ENCODE data around the gene ROBO3. TPM values are rescaled to one million over a fixed set of nuclear protein-coding genes. Genes with fewer than 3 reads are reported as not detected.

Gene ROBO3
- total RNA-seq, 4 donors from 2014 or later: 5.0 to 10.8 (median 8.5) TPM

GRCh38 chr11:124869331-124869730 is 4.1 kb downstream of the ROBO3 start:
- H3K4me1 ChIP-seq: peaks cover 39 to 51% (median 45%) of the 10 kb centered on the region in 4 donors
- no peaks in the 10 kb centered on the region for H3K36me3 ChIP-seq
- no peak overlapping the region for H3K27ac ChIP-seq (replicated peaks in 1 of 4)
- H3K9me3 ChIP-seq: no peaks in the 10 kb centered on the region
- WGBS: 6% methylated on average over 16 of the region's 16 CpGs
- no peak for DNase-seq (ENCODE audit: extremely low spot score)
- H3K4me3 ChIP-seq: no peak overlapping the region
- intact Hi-C loops (cut with DNase I): no loop called here
- H3K27me3 ChIP-seq: peaks cover 4 to 95% (median 60%) of the 10 kb centered on the region in 4 donors
- TF ChIP-seq CTCF (IDR thresholded peaks at IDR 0.05): no peak
- TF ChIP-seq POLR2AphosphoS5 (IDR thresholded peaks at IDR 0.05): no peak
- no peak for TF ChIP-seq EP300 (IDR thresholded peaks at IDR 0.05)
- TF ChIP-seq POLR2A (IDR thresholded peaks at IDR 0.05; ENCODE audit: low read depth): no peak

DNA sequence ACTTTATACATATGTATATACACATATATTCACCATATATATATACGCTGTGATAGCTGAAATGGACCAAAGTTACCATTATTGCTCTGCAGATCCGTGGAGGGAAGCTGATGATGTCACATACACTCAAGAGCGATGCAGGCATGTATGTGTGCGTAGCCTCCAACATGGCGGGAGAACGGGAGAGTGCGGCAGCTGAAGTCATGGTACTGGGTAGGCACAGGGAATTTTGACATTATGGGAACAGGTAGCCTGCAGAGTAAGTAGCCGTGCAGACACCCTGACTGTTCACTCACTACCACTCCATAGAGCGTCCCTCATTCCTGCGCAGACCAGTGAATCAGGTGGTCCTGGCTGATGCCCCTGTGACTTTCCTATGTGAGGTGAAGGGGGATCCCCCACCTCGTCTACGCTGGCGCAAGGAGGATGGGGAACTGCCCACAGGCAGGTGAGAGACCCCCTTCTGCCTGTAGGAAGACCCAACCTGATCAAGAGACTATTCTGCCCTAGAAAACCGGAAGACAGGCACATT is 4.7 kb downstream of the ROBO3 start:
- Histone ChIP-seq H3K27ac (replicated peaks in 1 of 4) (no peak overlapping the region), H3K4me1 (peaks cover 36 to 45% (median 41%) of the 10 kb centered on the region in 4 donors), H3K4me3 (no peak overlapping the region), H3K27me3 (peaks cover 0 to 95% (median 55%) of the 10 kb centered on the region in 4 donors), H3K9me3 (no peaks in the 10 kb centered on the region), H3K36me3 (no peaks in the 10 kb centered on the region)
- no peak for DNase-seq (ENCODE audit: extremely low spot score)
- intact Hi-C loops (cut with DNase I): no loop called here
- WGBS: 72% methylated on average over 14 of the region's 14 CpGs
- TF ChIP-seq POLR2AphosphoS5 (IDR thresholded peaks at IDR 0.05) (no peak), EP300 (IDR thresholded peaks at IDR 0.05) (no peak), POLR2A (IDR thresholded peaks at IDR 0.05; ENCODE audit: low read depth) (no peak), CTCF (IDR thresholded peaks at IDR 0.05) (no peak)

DNA sequence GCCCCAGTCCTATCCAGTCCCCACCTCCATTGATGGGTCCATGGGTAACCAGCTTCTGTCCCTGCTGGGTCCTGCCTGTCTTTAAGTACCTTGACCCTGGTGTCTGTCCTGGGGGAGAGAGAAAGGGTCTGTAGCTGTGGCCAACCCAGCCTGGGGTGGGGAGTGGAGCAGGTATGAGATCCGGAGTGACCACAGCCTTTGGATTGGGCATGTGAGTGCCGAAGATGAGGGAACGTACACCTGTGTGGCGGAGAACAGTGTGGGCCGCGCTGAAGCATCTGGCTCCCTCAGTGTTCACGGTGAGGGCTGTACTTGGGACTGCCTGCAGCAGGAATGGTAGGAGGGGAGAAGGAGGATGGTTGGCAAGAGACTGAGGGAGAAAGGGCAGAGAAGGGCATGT is 5.2 kb downstream of the ROBO3 start:
- H3K4me3 ChIP-seq: no peak overlapping the region
- DNase-seq (ENCODE audit: extremely low spot score): no peak
- no peaks in the 10 kb centered on the region for H3K36me3 ChIP-seq
- intact Hi-C loops (cut with DNase I): no loop called here
- H3K27ac ChIP-seq (replicated peaks in 1 of 4): no peak overlapping the region
- no peaks in the 10 kb centered on the region for H3K9me3 ChIP-seq
- no peak for TF ChIP-seq EP300 (IDR thresholded peaks at IDR 0.05)
- no peak for TF ChIP-seq POLR2AphosphoS5 (IDR thresholded peaks at IDR 0.05)
- TF ChIP-seq POLR2A (IDR thresholded peaks at IDR 0.05; ENCODE audit: low read depth): no peak
- no peak for TF ChIP-seq CTCF (IDR thresholded peaks at IDR 0.05)
- peaks cover 0 to 92% (median 50%) of the 10 kb centered on the region in 4 donors for H3K27me3 ChIP-seq
- 45% methylated on average over 7 of the region's 7 CpGs for WGBS
- H3K4me1 ChIP-seq: peaks cover 32 to 42% (median 36%) of the 10 kb centered on the region in 4 donors

DNA sequence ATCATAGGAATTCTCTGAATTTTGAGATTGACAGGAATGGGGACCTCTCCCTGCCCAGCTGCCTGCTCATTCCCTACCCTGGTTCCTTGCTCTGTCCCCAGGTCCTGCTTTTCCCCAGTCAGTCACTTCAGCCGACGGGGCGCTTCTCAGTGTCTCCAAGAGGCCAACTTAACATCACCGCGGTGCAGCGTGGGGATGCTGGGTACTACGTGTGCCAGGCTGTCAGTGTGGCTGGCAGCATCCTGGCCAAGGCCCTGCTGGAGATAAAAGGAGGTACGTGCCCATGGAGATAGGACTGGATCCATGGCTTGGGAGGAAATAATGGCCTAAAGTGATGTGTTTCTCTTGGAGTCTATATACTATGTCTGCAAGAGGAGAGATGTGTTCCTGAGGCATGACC is 7.0 kb downstream of the ROBO3 start:
- DNase-seq (ENCODE audit: extremely low spot score): no peak
- intact Hi-C loops (cut with DNase I): no loop called here
- Histone ChIP-seq H3K4me3 (no peak overlapping the region), H3K27me3 (peaks cover 0 to 74% (median 31%) of the 10 kb centered on the region in 4 donors), H3K4me1 (peaks cover 23 to 40% (median 33%) of the 10 kb centered on the region in 4 donors), H3K9me3 (no peaks in the 10 kb centered on the region), H3K27ac (replicated peaks in 1 of 4) (no peak overlapping the region), H3K36me3 (no peaks in the 10 kb centered on the region)
- whole genome bisulfite sequencing: 57% methylated on average over 8 of the region's 8 CpGs
- TF ChIP-seq POLR2AphosphoS5 (IDR thresholded peaks at IDR 0.05) (no peak), POLR2A (IDR thresholded peaks at IDR 0.05; ENCODE audit: low read depth) (no peak), EP300 (IDR thresholded peaks at IDR 0.05) (no peak), CTCF (IDR thresholded peaks at IDR 0.05) (no peak)

DNA sequence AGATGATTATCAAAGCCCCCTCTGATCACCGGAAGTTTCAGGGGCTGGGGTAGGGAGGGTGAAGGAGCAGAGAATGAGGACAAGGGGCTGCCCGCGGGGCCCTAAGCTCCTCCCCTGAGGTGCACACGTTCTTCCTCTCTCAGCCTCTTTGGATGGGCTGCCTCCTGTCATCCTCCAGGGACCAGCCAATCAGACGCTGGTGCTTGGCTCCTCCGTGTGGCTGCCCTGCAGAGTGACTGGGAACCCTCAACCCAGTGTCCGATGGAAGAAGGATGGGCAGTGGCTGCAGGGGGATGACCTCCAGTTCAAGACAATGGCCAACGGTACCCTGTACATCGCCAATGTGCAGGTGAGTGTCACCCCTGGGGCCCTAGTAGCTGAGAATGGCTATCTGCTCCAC is 7.5 kb downstream of the ROBO3 start:
- H3K36me3 ChIP-seq: no peaks in the 10 kb centered on the region
- peaks cover 0 to 69% (median 27%) of the 10 kb centered on the region in 4 donors for H3K27me3 ChIP-seq
- peaks cover 23 to 40% (median 33%) of the 10 kb centered on the region in 4 donors for H3K4me1 ChIP-seq
- intact Hi-C loops (cut with DNase I): no loop called here
- no peak overlapping the region for H3K27ac ChIP-seq (replicated peaks in 1 of 4)
- WGBS: 0% methylated on average over 3 of the region's 9 CpGs
- H3K9me3 ChIP-seq: no peaks in the 10 kb centered on the region
- no peak for DNase-seq (ENCODE audit: extremely low spot score)
- no peak for TF ChIP-seq POLR2AphosphoS5 (IDR thresholded peaks at IDR 0.05)
- no peak for TF ChIP-seq CTCF (IDR thresholded peaks at IDR 0.05)
- TF ChIP-seq EP300 (IDR thresholded peaks at IDR 0.05): no peak
- TF ChIP-seq POLR2A (IDR thresholded peaks at IDR 0.05; ENCODE audit: low read depth): no peak
- no peak overlapping the region for H3K4me3 ChIP-seq
